Endothelial cell of umbilical vein (primary cell): ENCODE results near the gene CLEC12A. TPM values are rescaled to one million over a fixed set of nuclear protein-coding genes. Genes with fewer than 3 reads are reported as not detected.
"Not testable (repeated sequence)": the region's sequence is repeated elsewhere in the genome, so short reads cannot be mapped to it uniquely, and the experiment has no call there.

Source experiments
- BruUV-seq: library from RNA; stranded (reverse); fragments of 400-500 nt; replicated peaks from 2 replicates; lab custom pipeline; 2021; lab: Mats Ljungman, UMichigan
- CTCF ChIA-PET: fragments of 300-600, 350-600 bp; sonication (Branson Sonifier 250); formaldehyde crosslinking; loops from one replicate; lab custom pipeline; 2021; ENCODE audit warnings: antibody characterized with exemption, inconsistent platforms; lab: Charles Lee
- POLR2A ChIA-PET: fragments of 300-600, 350-600 bp; sonication (Branson Sonifier 250); formaldehyde crosslinking; loops from one replicate; lab custom pipeline; 2021; ENCODE audit warnings: antibody characterized with exemption, inconsistent platforms; lab: Charles Lee
- DNase-seq: peaks from one replicate; pipeline ENCODE4 v3.0.0-alpha.2; 2011; ENCODE audit warnings: low read depth, low spot score
- FAIRE-seq: peaks from 2 replicates; lab custom pipeline; 2011; peaks lifted over from hg19 to GRCh38; lab: Jason Lieb, UNC
- H2AFZ ChIP-seq: 2 replicates; pipeline ENCODE4 v1.6.0; 2012; ENCODE audit warnings: low read depth, low read length, control low read depth, inconsistent platforms
- H3K27ac ChIP-seq: 2 replicates; pipeline ENCODE4 v1.5.1; 2011; ENCODE audit warnings: low read depth, mild to moderate bottlenecking, control low read depth, low read length, moderate library complexity; ENCODE audit not compliant: insufficient read depth
- H3K27me3 ChIP-seq, 2 experiments: 2 replicates each; pipeline versions ENCODE4 v1.6.0 to v1.6.1; 2011; ENCODE audit warnings: low read length in 2 of 2, mixed read lengths in 1 of 2; ENCODE audit not compliant: control insufficient read depth in 2 of 2, insufficient read depth in 2 of 2
- H3K36me3 ChIP-seq, 2 experiments: 2 replicates in 1 of 2; 3 replicates in 1 of 2; pipeline ENCODE4 v1.5.1; 2011; ENCODE audit warnings: low read length in 2 of 2, mild to moderate bottlenecking in 1 of 2, moderate library complexity in 1 of 2; ENCODE audit not compliant: control insufficient read depth in 2 of 2, insufficient read depth in 2 of 2; ENCODE audit errors: extremely low read depth in 1 of 2
- H3K4me1 ChIP-seq: 3 replicates; pipeline ENCODE4 v1.5.1; 2011; ENCODE audit warnings: mild to moderate bottlenecking, low read length; ENCODE audit not compliant: control insufficient read depth, insufficient read depth; ENCODE audit errors: extremely low read depth
- H3K4me2 ChIP-seq: 2 replicates; pipeline ENCODE4 v1.6.1; 2011; ENCODE audit warnings: low read length, control low read depth, mixed read lengths; ENCODE audit not compliant: insufficient read depth
- H3K4me3 ChIP-seq, 3 experiments: fragments of 200-600 bp in 1 of 3; sonication (generic), shearing (Covaris generic) in 1 of 3; replicated peaks in 1 of 3; 2 replicates each; pipeline ENCODE4 v1.5.1; 2011 to 2016; ENCODE audit warnings: control low read depth in 3 of 3, low read length in 3 of 3, mild to moderate bottlenecking in 2 of 3, inconsistent platforms in 1 of 3, low read depth in 1 of 3, moderate library complexity in 1 of 3; ENCODE audit not compliant: insufficient read depth in 1 of 3
- H3K79me2 ChIP-seq: 2 replicates; pipeline ENCODE4 v1.6.0; 2012; ENCODE audit warnings: low read length, inconsistent platforms; ENCODE audit not compliant: control insufficient read depth, insufficient read depth
- H3K9ac ChIP-seq: replicated peaks from 2 replicates; pipeline ENCODE3; 2011; ENCODE audit warnings: low read length, control low read depth; ENCODE audit not compliant: insufficient read depth; ENCODE audit errors: extremely low read depth
- H3K9me1 ChIP-seq: replicated peaks from 3 replicates; pipeline ENCODE4 v1.6.0; 2011; ENCODE audit warnings: mild to moderate bottlenecking, low read length; ENCODE audit not compliant: control insufficient read depth, insufficient read depth; ENCODE audit errors: extremely low read depth
- H3K9me3 ChIP-seq: replicated peaks from 2 replicates; pipeline ENCODE4 v1.5.1; 2012; ENCODE audit warnings: low read length, inconsistent platforms; ENCODE audit not compliant: control insufficient read depth, insufficient read depth
- H4K20me1 ChIP-seq: replicated peaks from 2 replicates; pipeline ENCODE3; 2011; ENCODE audit warnings: mild to moderate bottlenecking, low read length; ENCODE audit not compliant: control insufficient read depth, insufficient read depth; ENCODE audit errors: extremely low read depth
- CTCF ChIP-seq, 2 donors: IDR thresholded peaks; 1 replicate in 1 of 2; 2 replicates in 1 of 2; pipeline ENCODE4 v1.5.1; 2011; ENCODE audit warnings: low read length in 2 of 2, mild to moderate bottlenecking in 2 of 2, moderate library complexity in 2 of 2, control low read depth in 1 of 2, inconsistent platforms in 1 of 2, low read depth in 1 of 2; ENCODE audit not compliant: insufficient read depth in 1 of 2; ENCODE audit errors: extremely low read depth in 1 of 2
- GATA2 ChIP-seq: IDR thresholded peaks from 2 replicates; pipeline ENCODE4 v1.7.0; 2011; ENCODE audit warnings: low read depth, mild to moderate bottlenecking, moderate library complexity, mixed read lengths, low read length; ENCODE audit not compliant: insufficient read length, insufficient read depth
- MAX ChIP-seq: IDR thresholded peaks from 2 replicates; pipeline ENCODE4 v1.6.1; 2011; ENCODE audit not compliant: insufficient read depth, insufficient read length
- MYC ChIP-seq: IDR thresholded peaks from one replicate; pipeline ENCODE4 v1.6.1; 2011; ENCODE audit warnings: mild to moderate bottlenecking, low read depth, low read length
- POLR2A ChIP-seq: IDR thresholded peaks from 2 replicates; pipeline ENCODE4 v1.6.1; 2012; ENCODE audit warnings: low read depth, mild to moderate bottlenecking, control low read depth, low read length
- POLR2AphosphoS5 ChIP-seq: IDR thresholded peaks from 2 replicates; pipeline ENCODE4 v1.6.1; 2012; ENCODE audit warnings: low read depth, mild to moderate bottlenecking, control low read depth, low read length, moderate library complexity; ENCODE audit not compliant: insufficient read depth
- dilution Hi-C: fragments of 300-500 bp; cut with MboI; formaldehyde crosslinking; loops from one replicate; pipeline ENCODE4 v1.15.0; 2019; ENCODE audit warnings: low sequenced_read_pairs; ENCODE audit not compliant: extremely low pct_ligation_motif_present
- intact Hi-C: fragments of 100-400 bp; cut with micrococcal nuclease; formaldehyde crosslinking; loops from one replicate; pipeline ENCODE4 v1.10.0; 2022
- polyA plus RNA-seq, 4 experiments: library from polyadenylated mRNA; depleted of rRNA in 3 of 4; stranded (reverse) in 3 of 4; unstranded in 1 of 4; fragments of >200 nt; gene quantifications; 2 replicates each; pipeline versions ENCODE4 v1.2.1 to v1.2.3, GENCODE V29; 2011 to 2012; ENCODE audit warnings: missing spikeins in 1 of 4
- total RNA-seq: library from RNA; stranded (reverse); gene quantifications from 2 replicates; pipeline ENCODE4 v1.2.3, GENCODE V29; 2021

CLEC12A gene
- total and polyA plus RNA-seq, 2 donors (not counting 3 experiments of a cell fraction or from before 2014, with no cell fraction given): not detected

GRCh38 chr12:9973949-9974348, 2.7 kb downstream of the CLEC12A start:
- Histone ChIP-seq H3K9ac (no peak overlapping the region), H3K9me3 (no peaks in the 10 kb centered on the region), H3K4me1 (no peaks in the 10 kb centered on the region), H3K4me2 (no peak overlapping the region), H3K27me3 (peaks cover 4 to 5% of the 10 kb centered on the region in 2 experiments), H3K9me1 (no peaks in the 10 kb centered on the region), H3K4me3 (no peak overlapping the region), H3K36me3 (no peaks in the 10 kb centered on the region), H4K20me1 (no peaks in the 10 kb centered on the region), H3K27ac (no peak overlapping the region), H3K79me2 (no peaks in the 10 kb centered on the region), H2AFZ (no peak overlapping the region)
- no peak for TF ChIP-seq MAX
- no peak for TF ChIP-seq CTCF (IDR thresholded peaks at IDR 0.05; ENCODE audit: extremely low read depth in 1 of 2, insufficient read depth in 1 of 2, low read depth in 1 of 2, low read length in 2 of 2)
- no peak for TF ChIP-seq POLR2A
- TF ChIP-seq GATA2: no peak
- TF ChIP-seq MYC: no peak
- TF ChIP-seq POLR2AphosphoS5: no peak
- POLR2A ChIA-PET: no interaction called here
- no peak for DNase-seq
- no peak for FAIRE-seq
- dilution Hi-C loops (no loop called here), intact Hi-C loops (no loop called here)
- no TSS peak for BruUV-seq
- CTCF ChIA-PET: no interaction called here

DNA sequence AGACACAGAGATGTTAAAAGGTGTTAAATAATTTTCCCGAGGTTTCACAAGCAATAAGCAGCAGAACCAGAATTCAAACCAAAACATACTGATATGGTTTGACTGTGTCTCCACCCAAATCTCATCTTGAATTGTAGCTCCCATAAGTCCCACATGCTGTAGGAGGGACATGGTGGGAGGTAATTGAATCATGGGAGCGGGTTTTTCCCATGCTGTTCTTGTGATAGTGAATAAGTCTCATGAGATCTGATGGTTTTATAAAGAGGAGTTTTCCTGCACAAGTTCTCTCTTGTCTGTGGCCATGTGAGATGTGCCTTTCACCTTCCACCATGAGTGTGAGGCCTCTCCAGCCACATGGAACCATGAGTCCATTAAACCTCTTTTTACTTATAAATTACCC, 3.5 kb downstream of the CLEC12A start:
- FAIRE-seq, H3K27ac ChIP-seq, H3K9me3 ChIP-seq, H3K36me3 ChIP-seq, H2AFZ ChIP-seq, DNase-seq, H3K79me2 ChIP-seq, H3K27me3 ChIP-seq, dilution Hi-C loops, H3K4me1 ChIP-seq, POLR2A ChIA-PET, H3K9ac ChIP-seq, H3K4me2 ChIP-seq, H3K9me1 ChIP-seq, CTCF ChIA-PET, H3K4me3 ChIP-seq, intact Hi-C loops, H4K20me1 ChIP-seq, BruUV-seq: not testable (repeated sequence)
